ENCODE results near the gene VPS50. TPM values are rescaled to one million over a fixed set of nuclear protein-coding genes. Genes with fewer than 3 reads are reported as not detected.

The VPS50 gene
- total RNA-seq, 1 experiment from 2014 or later, result 15.2 TPM

- Mint-ChIP-seq H3K36me3 (ENCODE audit: insufficient read depth, unreplicated experiment) (no peaks in the 10 kb centered on the region), H3K4me3 (ENCODE audit: unreplicated experiment) (no peak overlapping the region), H3K27ac (ENCODE audit: low read depth, unreplicated experiment) (no peak overlapping the region), H3K9me3 (ENCODE audit: unreplicated experiment) (no peaks in the 10 kb centered on the region), H3K4me1 (ENCODE audit: insufficient read depth, unreplicated experiment) (no peaks in the 10 kb centered on the region), H3K27me3 (ENCODE audit: insufficient read depth, unreplicated experiment) (no peaks in the 10 kb centered on the region)
- ChIA-PET POLR2A (no interaction called here), CTCF (no interaction called here)
- TF ChIP-seq CTCF (IDR thresholded peaks at IDR 0.05; ENCODE audit: unreplicated experiment), result no peak
- BruUV-seq (replicated peaks), result no TSS peak
- DNase-seq (ENCODE audit: unreplicated experiment), result no peak
- intact Hi-C loops (cut with micrococcal nuclease), result no loop called here
Measured at GRCh38 chr7:93298671-93299070, 66.5 kb downstream of the VPS50 start.

DNA sequence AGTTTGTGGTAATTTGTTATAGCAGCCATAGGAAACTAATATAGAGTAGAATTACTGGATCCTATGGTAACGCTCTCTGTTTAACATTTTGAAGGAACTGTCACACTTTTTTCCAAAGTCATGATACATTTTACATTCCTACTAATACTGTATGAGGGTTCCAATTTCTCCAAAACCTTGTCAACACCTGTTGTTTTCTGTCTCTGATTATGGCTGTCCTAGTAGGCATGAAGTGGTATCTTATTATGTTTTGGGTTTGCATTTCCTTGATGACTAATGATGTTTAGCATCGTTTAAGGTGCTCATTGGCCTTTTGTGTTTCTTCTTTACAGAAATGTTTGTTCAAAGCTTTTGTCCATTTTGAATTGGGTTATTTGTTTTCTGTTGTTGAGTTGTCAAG lies 69.6 kb downstream of the VPS50 start:
- no peak for DNase-seq (ENCODE audit: unreplicated experiment)
- Mint-ChIP-seq H3K36me3 (ENCODE audit: insufficient read depth, unreplicated experiment) (no peaks in the 10 kb centered on the region), H3K4me3 (ENCODE audit: unreplicated experiment) (no peak overlapping the region), H3K9me3 (ENCODE audit: unreplicated experiment) (no peaks in the 10 kb centered on the region), H3K4me1 (ENCODE audit: insufficient read depth, unreplicated experiment) (no peaks in the 10 kb centered on the region), H3K27me3 (ENCODE audit: insufficient read depth, unreplicated experiment) (no peaks in the 10 kb centered on the region), H3K27ac (ENCODE audit: low read depth, unreplicated experiment) (no peak overlapping the region)
- ChIA-PET CTCF (interaction anchor here (0.8 to 0.9 kb wide), 2 partner anchors 10 to 931 kb away, joined by 3 read pairs; no protein-coding TSS in a partner anchor), POLR2A (no interaction called here)
- TF ChIP-seq CTCF (IDR thresholded peaks at IDR 0.05; ENCODE audit: unreplicated experiment), result no peak
- no TSS peak for BruUV-seq (replicated peaks)
- intact Hi-C loops (cut with micrococcal nuclease), result no loop called here

GRCh38 chr7:93307131-93307660 lies 75.0 kb downstream of the VPS50 start:
- ChIA-PET CTCF (no interaction called here), POLR2A (no interaction called here)
- H3K27ac Mint-ChIP-seq (ENCODE audit: low read depth, unreplicated experiment), result peak overlapping the region; percentile 59
- no peaks in the 10 kb centered on the region for H3K9me3 Mint-ChIP-seq (ENCODE audit: unreplicated experiment)
- TF ChIP-seq CTCF (IDR thresholded peaks at IDR 0.05; ENCODE audit: unreplicated experiment), result no peak
- no peak overlapping the region for H3K4me3 Mint-ChIP-seq (ENCODE audit: unreplicated experiment)
- peak; percentile 17 for DNase-seq (ENCODE audit: unreplicated experiment)
- H3K36me3 Mint-ChIP-seq (ENCODE audit: insufficient read depth, unreplicated experiment), result no peaks in the 10 kb centered on the region
- intact Hi-C loops (cut with micrococcal nuclease), result no loop called here
- peaks cover 17% of the 10 kb centered on the region for H3K4me1 Mint-ChIP-seq (ENCODE audit: insufficient read depth, unreplicated experiment)
- BruUV-seq (replicated peaks), result no TSS peak
- H3K27me3 Mint-ChIP-seq (ENCODE audit: insufficient read depth, unreplicated experiment), result no peaks in the 10 kb centered on the region

GRCh38 chr7:93307943-93308342 lies 75.8 kb downstream of the VPS50 start:
- Mint-ChIP-seq H3K27me3 (ENCODE audit: insufficient read depth, unreplicated experiment) (no peaks in the 10 kb centered on the region), H3K27ac (ENCODE audit: low read depth, unreplicated experiment) (peak overlapping the region; percentile 59), H3K4me3 (ENCODE audit: unreplicated experiment) (no peak overlapping the region), H3K9me3 (ENCODE audit: unreplicated experiment) (no peaks in the 10 kb centered on the region), H3K4me1 (ENCODE audit: insufficient read depth, unreplicated experiment) (peaks cover 17% of the 10 kb centered on the region), H3K36me3 (ENCODE audit: insufficient read depth, unreplicated experiment) (peaks cover 4% of the 10 kb centered on the region)
- DNase-seq (ENCODE audit: unreplicated experiment), result no peak
- TF ChIP-seq CTCF (IDR thresholded peaks at IDR 0.05; ENCODE audit: unreplicated experiment), result no peak
- CTCF ChIA-PET, result no interaction called here
- intact Hi-C loops (cut with micrococcal nuclease), result no loop called here
- POLR2A ChIA-PET, result no interaction called here
- BruUV-seq (replicated peaks), result no TSS peak

Data from MCF 10A (cell line).